HCT116 (cell line): Measurements from ENCODE around the gene PTCH2. TPM values are rescaled to one million over a fixed set of nuclear protein-coding genes. Genes with fewer than 3 reads are reported as not detected.
"Not testable (repeated sequence)": the region's sequence is repeated elsewhere in the genome, so short reads cannot be mapped to it uniquely, and the experiment has no call there.

Experiments used
- ATAC-seq: fragments of 200-7000 bp; cut with Tn5 transposase; 2 replicates; pipeline ENCODE4 v1.9.1; 2020; ENCODE audit warnings: mild to moderate bottlenecking, moderate library complexity
- BruUV-seq: library from RNA; stranded (reverse); fragments of 400-500 nt; replicated peaks from 2 replicates; lab custom pipeline; 2021; lab: Mats Ljungman, UMichigan
- CTCF ChIA-PET: fragments of 300-600 bp; sonication (Branson Sonifier 250); formaldehyde crosslinking; loops from one replicate; lab custom pipeline; 2021; ENCODE audit warnings: antibody characterized with exemption; lab: Charles Lee
- POLR2A ChIA-PET: fragments of 300-600, 350-600 bp; sonication (Branson Sonifier 250); formaldehyde crosslinking; loops from one replicate; lab custom pipeline; 2021; ENCODE audit warnings: antibody characterized with exemption; lab: Charles Lee
- RAD21 ChIA-PET, 2 experiments: fragments of 300-600 bp; sonication (Branson Sonifier 250); formaldehyde crosslinking; loops; one replicate each; lab custom pipeline; 2023; ENCODE audit warnings: low total read pairs in 2 of 2; ENCODE audit not compliant: uncharacterized antibody in 2 of 2, unreplicated experiment in 2 of 2, low non-redundant PET in 1 of 2; lab: Charles Lee
- DNase-seq: peaks from one replicate; pipeline ENCODE4 v3.0.0-alpha.2; 2010; ENCODE audit warnings: low read depth, low spot score
- H2AFZ ChIP-seq: fragments of 200-600 bp; shearing (Covaris generic), sonication (generic); 2 replicates; pipeline ENCODE4 v1.6.1; 2017; ENCODE audit warnings: low read depth, mixed run types, mixed read lengths, antibody characterized with exemption, low read length; ENCODE audit not compliant: poor library complexity, severe bottlenecking
- H3K27ac ChIP-seq: 2 replicates; pipeline ENCODE4 v1.5.1; 2012; ENCODE audit warnings: low read depth, low read length
- H3K27me3 ChIP-seq: fragments of 200-600 bp; sonication (generic); 2 replicates; pipeline ENCODE4 v1.6.1; 2016; ENCODE audit warnings: mixed run types, low read length, mixed read lengths; ENCODE audit not compliant: insufficient read depth
- H3K36me3 ChIP-seq, 2 experiments: fragments of 200-500 bp in 1 of 2; fragments of 200-600 bp in 1 of 2; sonication (Bioruptor generic) in 1 of 2; sonication (generic) in 1 of 2; 2 replicates each; pipeline versions ENCODE4 v1.5.1 to v1.6.1; 2014 to 2016; ENCODE audit warnings: low read length in 2 of 2, inconsistent platforms in 1 of 2, mixed read lengths in 1 of 2, mixed run types in 1 of 2; ENCODE audit not compliant: insufficient read depth in 2 of 2, control insufficient read depth in 1 of 2
- H3K4me1 ChIP-seq, 2 experiments: fragments of 200-600 bp in 1 of 2; sonication (generic) in 1 of 2; 2 replicates each; pipeline versions ENCODE4 v1.5.1 to v1.6.1; 2012 to 2017; ENCODE audit warnings: low read length in 2 of 2, inconsistent platforms in 1 of 2, mild to moderate bottlenecking in 1 of 2, mixed read lengths in 1 of 2, mixed run types in 1 of 2, moderate library complexity in 1 of 2; ENCODE audit not compliant: insufficient read depth in 2 of 2, control insufficient read depth in 1 of 2
- H3K4me2 ChIP-seq: fragments of 200-600 bp; sonication (generic); 2 replicates; pipeline ENCODE4 v1.6.1; 2017; ENCODE audit warnings: mixed run types, low read length, mixed read lengths
- H3K4me3 ChIP-seq, 2 experiments: fragments of 200-600 bp in 1 of 2; sonication (generic) in 1 of 2; replicated peaks in 1 of 2; 2 replicates each; pipeline ENCODE4 v1.5.1; 2011 to 2016; ENCODE audit warnings: low read length in 2 of 2, control low read depth in 1 of 2, low read depth in 1 of 2, mild to moderate bottlenecking in 1 of 2, mixed read lengths in 1 of 2, mixed run types in 1 of 2
- H3K79me2 ChIP-seq: fragments of 200-600 bp; sonication (generic); 2 replicates; pipeline ENCODE4 v1.6.1; 2017; ENCODE audit warnings: mild to moderate bottlenecking, mixed run types, low read length, moderate library complexity, mixed read lengths; ENCODE audit not compliant: insufficient read depth
- H3K9ac ChIP-seq: fragments of 200-600 bp; sonication (generic); 2 replicates; pipeline ENCODE4 v1.6.1; 2016; ENCODE audit warnings: low read length, mixed read lengths
- H3K9me2 ChIP-seq: fragments of 200-600 bp; sonication (generic), shearing (Covaris generic); 2 replicates; pipeline ENCODE4 v1.6.1; 2017; ENCODE audit warnings: mixed run types, mild to moderate bottlenecking, moderate library complexity; ENCODE audit not compliant: insufficient read depth
- H3K9me3 ChIP-seq, 2 experiments: fragments of 200-500 bp in 1 of 2; fragments of 200-600 bp in 1 of 2; sonication (Bioruptor generic) in 1 of 2; sonication (generic) in 1 of 2; 2 replicates each; pipeline ENCODE4 v1.6.1; 2014 to 2017; ENCODE audit warnings: low read length in 2 of 2, mixed read lengths in 2 of 2, inconsistent platforms in 1 of 2, low read depth in 1 of 2, mild to moderate bottlenecking in 1 of 2, mixed run types in 1 of 2, moderate library complexity in 1 of 2; ENCODE audit not compliant: control insufficient read depth in 1 of 2, insufficient read depth in 1 of 2
- H4K20me1 ChIP-seq: fragments of 200-600 bp; sonication (generic), shearing (Covaris generic); 2 replicates; pipeline ENCODE4 v1.6.1; 2017; ENCODE audit warnings: mixed run types, mild to moderate bottlenecking, moderate library complexity; ENCODE audit not compliant: insufficient read depth
- EZH2phosphoT487 ChIP-seq: fragments of 200-600 bp; IDR thresholded peaks from 2 replicates; pipeline ENCODE4 v1.6.1; 2018; ENCODE audit warnings: antibody characterized with exemption, borderline replicate concordance
- intact Hi-C: fragments of 100-400 bp; cut with micrococcal nuclease; formaldehyde crosslinking; loops from 2 replicates; pipeline ENCODE4 v1.10.0; 2022
- total RNA-seq: library from RNA; stranded (reverse); gene quantifications from one replicate; pipeline ENCODE4 v1.2.1, GENCODE V29; 2021; ENCODE audit not compliant: unreplicated experiment
- TF ChIP-seq, protein P1 (sequence below), 3 experiments: fragments of 200-600 bp in 1 of 3; sonication (generic) in 1 of 3; IDR thresholded peaks in 2 of 3; conservative IDR thresholded peaks in 1 of 3; 2 replicates each; pipeline ENCODE4 v1.5.1; 2012 to 2017; ENCODE audit warnings: low read depth in 2 of 3, low read length in 2 of 3, antibody characterized with exemption in 1 of 3, borderline replicate concordance in 1 of 3, control low read depth in 1 of 3, mild to moderate bottlenecking in 1 of 3, mixed read lengths in 1 of 3, mixed run types in 1 of 3, moderate library complexity in 1 of 3; ENCODE audit not compliant: insufficient read depth in 1 of 3

Gene PTCH2
- total RNA-seq, 1 experiment from 2014 or later: 1.3 TPM

DNA sequence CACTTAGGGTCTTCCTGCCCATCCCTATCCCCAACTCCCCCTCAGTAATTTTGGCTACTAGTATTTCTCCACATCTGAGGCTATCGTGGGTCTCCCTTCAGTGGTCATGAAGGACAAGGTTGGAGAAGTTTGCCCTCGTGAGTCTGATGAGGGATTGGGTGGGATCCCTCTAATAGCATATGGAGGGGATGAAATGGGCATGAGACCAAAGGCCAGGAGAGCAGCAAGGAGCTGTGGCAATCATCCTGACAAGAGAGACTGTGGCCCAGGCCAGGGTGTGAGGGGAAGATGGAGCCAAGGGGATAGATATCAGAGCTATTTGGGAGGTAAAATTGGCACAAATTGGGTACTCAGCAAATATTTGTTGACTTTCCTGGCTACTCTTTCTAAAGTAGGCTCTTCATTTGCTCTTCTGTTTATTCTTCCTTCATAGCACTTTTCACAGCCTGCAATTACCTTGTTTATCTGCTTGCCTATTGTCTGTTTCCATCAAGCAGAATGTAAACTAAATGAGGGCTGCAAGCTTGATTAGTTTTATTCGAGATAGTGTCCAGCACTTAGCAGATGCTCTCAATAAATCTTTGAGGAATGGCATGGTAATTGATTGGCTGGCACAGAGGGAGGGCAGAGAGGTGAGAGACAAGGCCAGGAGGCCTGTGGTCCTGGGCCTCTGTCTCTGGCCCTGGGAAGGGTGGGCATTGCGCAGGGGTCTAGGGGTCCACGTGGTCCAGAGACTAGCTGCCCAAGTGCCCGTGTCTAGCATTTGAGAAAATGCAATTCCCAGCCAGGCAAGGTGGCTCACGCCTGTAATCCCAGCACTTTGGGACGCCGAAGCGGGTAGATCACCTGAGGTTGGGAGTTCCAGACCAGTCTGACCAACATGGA is 44.3 kb downstream of the PTCH2 start (continued):
- TF ChIP-seq, protein P1, sequence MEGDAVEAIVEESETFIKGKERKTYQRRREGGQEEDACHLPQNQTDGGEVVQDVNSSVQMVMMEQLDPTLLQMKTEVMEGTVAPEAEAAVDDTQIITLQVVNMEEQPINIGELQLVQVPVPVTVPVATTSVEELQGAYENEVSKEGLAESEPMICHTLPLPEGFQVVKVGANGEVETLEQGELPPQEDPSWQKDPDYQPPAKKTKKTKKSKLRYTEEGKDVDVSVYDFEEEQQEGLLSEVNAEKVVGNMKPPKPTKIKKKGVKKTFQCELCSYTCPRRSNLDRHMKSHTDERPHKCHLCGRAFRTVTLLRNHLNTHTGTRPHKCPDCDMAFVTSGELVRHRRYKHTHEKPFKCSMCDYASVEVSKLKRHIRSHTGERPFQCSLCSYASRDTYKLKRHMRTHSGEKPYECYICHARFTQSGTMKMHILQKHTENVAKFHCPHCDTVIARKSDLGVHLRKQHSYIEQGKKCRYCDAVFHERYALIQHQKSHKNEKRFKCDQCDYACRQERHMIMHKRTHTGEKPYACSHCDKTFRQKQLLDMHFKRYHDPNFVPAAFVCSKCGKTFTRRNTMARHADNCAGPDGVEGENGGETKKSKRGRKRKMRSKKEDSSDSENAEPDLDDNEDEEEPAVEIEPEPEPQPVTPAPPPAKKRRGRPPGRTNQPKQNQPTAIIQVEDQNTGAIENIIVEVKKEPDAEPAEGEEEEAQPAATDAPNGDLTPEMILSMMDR (IDR thresholded peaks at IDR 0.05 in 2 of 3, conservative IDR thresholded peaks at IDR 0.05 in 1 of 3; ENCODE audit: borderline replicate concordance in 1 of 3, insufficient read depth in 1 of 3, low read depth in 2 of 3, low read length in 2 of 3): no peak
- TF ChIP-seq EZH2phosphoT487: no peak

DNA sequence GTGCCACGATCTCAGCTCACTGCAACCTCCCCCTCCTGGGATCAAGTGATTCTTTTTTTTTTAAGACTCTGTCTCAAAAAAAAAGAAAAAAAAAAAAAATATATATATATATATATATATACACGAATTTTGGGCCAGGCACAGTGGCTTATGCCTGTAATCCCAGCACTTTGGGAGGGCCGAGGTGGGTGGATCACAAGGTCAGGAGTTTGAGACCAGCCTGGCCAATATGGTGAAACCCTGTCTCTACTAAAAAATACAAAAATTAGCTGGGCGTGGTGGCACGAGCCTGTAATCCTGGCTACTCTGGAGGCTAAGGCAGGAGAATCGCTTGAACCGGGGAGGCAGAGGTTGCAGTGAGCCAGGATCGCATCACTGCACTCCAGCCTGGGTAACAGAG is 45.2 kb downstream of the PTCH2 start:
- RAD21 ChIA-PET, DNase-seq, CTCF ChIA-PET, H2AFZ ChIP-seq, intact Hi-C loops, H3K4me3 ChIP-seq, BruUV-seq, H3K9me3 ChIP-seq, H3K9me2 ChIP-seq, ATAC-seq, H3K9ac ChIP-seq, H3K27me3 ChIP-seq, H4K20me1 ChIP-seq, H3K4me2 ChIP-seq: not testable (repeated sequence)
- POLR2A ChIA-PET: interaction anchor here (4.3 to 5.5 kb wide), 2 partner anchors 20 to 76 kb away, joined by 47 to 86 read pairs; no protein-coding TSS in a partner anchor
- peaks cover 29 to 67% of the 10 kb centered on the region in 2 experiments for H3K4me1 ChIP-seq
- peaks cover 26% of the 10 kb centered on the region for H3K79me2 ChIP-seq
- peak overlapping the region; percentile 84; the same call in 1 of the 2 replicates for H3K27ac ChIP-seq
- H3K36me3 ChIP-seq: peaks cover 0 to 11% of the 10 kb centered on the region in 2 experiments; a peak in 2 of 4 replicates
